ES-I3 (cell line): ENCODE results near the gene GMPR2.

Experiments
- H3K36me3 ChIP-seq: 2 replicates; pipeline ENCODE4 v1.6.1; 2013; ENCODE audit warnings: mild to moderate bottlenecking, low read length, control low read depth, moderate library complexity; ENCODE audit not compliant: insufficient read depth
- H3K4me1 ChIP-seq: 2 replicates; pipeline ENCODE4 v1.6.1; 2013; ENCODE audit warnings: mild to moderate bottlenecking, control low read depth, low read length; ENCODE audit not compliant: insufficient read depth
- H3K9ac ChIP-seq: 2 replicates; pipeline ENCODE4 v1.6.1; 2013; ENCODE audit warnings: low read depth, mild to moderate bottlenecking, low read length, moderate library complexity
- H3K9me3 ChIP-seq: 2 replicates; pipeline ENCODE4 v1.6.1; 2013; ENCODE audit warnings: mild to moderate bottlenecking, low read length, moderate library complexity; ENCODE audit not compliant: control insufficient read depth, insufficient read depth

GMPR2 gene

DNA sequence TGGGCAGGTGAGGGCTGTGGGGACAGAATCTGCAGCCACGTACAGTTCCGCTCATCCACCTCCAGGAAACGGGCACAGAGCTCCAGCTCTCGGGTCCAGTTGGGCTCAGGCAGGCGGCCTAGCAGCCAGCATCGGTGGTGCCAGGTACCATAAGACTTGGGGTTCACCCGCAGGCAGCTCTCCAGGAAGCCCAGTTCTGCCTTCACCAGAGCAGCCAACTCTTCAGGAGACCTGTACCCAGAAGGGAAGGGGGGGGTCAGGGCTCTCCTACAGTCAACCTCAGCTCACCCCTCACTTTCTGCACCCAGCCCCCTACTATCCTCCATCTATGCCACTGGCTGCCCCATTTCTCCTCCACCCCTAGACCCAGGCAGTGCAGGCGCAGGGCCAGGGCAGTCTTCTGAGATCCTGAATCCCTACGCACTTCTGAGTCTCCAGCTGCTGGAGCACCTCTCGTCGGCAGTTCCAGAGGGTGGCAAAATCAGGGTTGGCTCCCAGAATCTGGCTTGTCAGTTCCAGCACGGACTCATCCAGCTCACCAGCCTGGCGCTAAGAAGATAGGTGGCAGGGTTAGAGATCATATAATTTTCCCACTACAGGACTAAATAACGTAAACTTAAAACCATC is 37.3 kb downstream of the GMPR2 start:
- no peaks in the 10 kb centered on the region for H3K9me3 ChIP-seq
- peak overlapping the region; percentile 77; the same call in 1 of the 2 replicates for H3K9ac ChIP-seq
- no peaks in the 10 kb centered on the region for H3K36me3 ChIP-seq
- peaks cover 16% of the 10 kb centered on the region for H3K4me1 ChIP-seq

DNA sequence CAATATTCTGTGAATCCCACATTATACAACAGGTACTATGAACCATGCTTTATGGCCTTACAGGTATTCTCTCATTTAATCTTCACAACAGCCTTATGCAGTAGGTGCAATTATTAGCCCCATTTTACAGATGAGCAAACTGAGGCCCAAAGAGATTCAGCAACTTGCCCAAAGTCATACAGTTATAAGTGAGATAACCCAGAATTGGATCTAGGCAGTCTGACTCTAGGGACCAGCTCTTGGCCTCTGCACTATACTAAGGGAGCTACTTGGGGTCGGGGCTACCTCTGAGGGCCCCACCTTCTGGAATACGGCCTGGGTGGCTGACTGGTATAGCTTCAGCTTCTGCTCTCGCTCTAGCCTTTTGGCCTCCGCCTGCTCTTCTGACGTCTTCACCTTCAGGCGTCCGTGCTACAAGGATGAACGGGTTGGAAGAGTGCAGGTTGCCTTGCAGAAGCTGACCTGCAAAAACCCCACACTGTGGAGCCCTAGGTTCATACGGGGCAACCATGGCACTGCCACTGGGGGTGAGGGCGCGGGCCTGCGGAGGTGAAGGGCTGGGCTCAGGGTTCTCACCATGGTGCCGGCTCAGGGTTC is 37.9 kb downstream of the GMPR2 start:
- Histone ChIP-seq H3K9ac (peak overlapping the region; percentile 77), H3K9me3 (no peaks in the 10 kb centered on the region), H3K36me3 (no peaks in the 10 kb centered on the region), H3K4me1 (peaks cover 16% of the 10 kb centered on the region)

DNA sequence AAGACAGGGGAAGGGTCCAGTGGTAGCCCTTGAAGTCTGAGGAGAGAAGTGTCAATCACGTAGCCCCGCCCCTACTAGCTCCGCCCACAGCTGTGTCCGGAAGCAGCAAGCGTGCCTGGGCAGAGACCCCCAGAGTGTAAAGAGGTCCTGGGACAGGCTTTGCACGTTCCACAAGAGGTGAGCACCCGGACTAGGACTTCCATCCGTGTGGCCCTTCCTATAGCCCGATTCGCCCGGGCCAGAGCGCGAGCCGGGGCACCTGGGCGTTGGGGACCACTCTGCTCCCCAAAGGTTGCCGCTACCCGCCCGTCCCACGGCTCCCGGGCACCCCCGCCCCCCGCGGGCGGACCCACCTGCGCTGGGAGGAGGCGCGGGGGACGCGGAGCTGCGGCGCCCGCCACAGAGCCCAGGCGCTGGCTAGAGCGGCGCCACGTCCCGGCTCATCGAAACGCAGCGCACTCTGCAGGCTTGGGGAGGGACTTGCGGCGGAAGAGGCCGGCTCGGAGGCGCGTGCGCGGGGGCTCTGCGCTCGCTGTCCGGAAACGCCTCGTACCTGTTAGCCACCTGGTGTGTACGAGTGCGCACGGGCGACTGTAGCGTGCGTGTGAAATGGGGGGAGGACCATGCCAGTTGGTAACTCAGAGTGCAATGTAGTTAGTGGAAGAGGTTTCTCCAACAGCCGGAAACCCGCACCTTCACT is 38.6 kb downstream of the GMPR2 start, which contains the start of gene RABGGTA:
TSS of gene RABGGTA (minus strand) at position 464 of the 700 bp plus-strand sequence. CDS start 482 bp downstream, outside the sequence.
- Histone ChIP-seq H3K4me1 (peaks cover 16% of the 10 kb centered on the region), H3K9ac (peak within 1 kb of the TSS; percentile 77), H3K36me3 (no peaks in the 10 kb centered on the region), H3K9me3 (no peaks in the 10 kb centered on the region)

DNA sequence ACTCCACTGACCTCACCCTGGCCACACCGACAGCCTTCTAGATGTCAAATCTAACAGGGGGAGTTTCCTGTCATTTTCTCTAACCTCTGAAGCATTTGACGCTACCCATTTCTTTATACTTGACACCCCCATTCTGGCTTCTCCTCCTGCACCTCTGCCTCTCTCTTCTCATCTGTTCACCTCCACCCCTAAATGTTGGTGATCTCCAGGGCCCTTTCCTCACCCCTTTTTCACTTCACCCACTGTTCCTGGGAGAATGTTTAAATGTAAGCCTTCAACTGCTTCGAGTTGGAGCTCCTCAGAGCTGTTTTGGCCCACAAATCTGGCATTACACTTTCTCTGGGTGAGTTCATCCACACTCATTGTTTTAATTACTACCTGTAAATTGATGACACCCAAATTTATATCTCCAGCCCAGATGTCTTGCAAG is 39.1 kb downstream of the GMPR2 start:
- no peaks in the 10 kb centered on the region for H3K36me3 ChIP-seq
- no peaks in the 10 kb centered on the region for H3K9me3 ChIP-seq
- H3K9ac ChIP-seq = peak overlapping the region; percentile 77
- peaks cover 16% of the 10 kb centered on the region for H3K4me1 ChIP-seq

DNA sequence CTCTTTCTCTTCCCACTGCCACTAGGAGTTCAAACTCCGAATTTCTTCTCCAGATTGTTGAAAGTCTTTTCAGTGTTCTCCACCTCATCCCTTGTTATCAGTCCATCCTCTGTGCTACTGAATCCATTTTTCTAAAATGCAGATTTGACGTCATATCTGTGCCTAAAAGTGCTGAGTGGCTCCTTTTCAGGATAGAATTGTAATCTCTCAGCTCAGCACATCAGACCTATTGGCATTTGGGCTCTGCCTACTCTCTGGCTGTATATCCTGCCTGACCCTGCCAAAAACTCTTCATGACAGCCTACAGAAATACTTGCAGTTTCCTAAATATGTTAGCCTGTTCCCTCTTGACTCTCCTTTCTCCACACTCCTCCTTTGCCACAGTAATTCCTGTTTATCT is 39.7 kb downstream of the GMPR2 start:
- Histone ChIP-seq H3K9me3 (no peaks in the 10 kb centered on the region), H3K9ac (no peak overlapping the region), H3K36me3 (no peaks in the 10 kb centered on the region), H3K4me1 (peaks cover 16% of the 10 kb centered on the region)

DNA sequence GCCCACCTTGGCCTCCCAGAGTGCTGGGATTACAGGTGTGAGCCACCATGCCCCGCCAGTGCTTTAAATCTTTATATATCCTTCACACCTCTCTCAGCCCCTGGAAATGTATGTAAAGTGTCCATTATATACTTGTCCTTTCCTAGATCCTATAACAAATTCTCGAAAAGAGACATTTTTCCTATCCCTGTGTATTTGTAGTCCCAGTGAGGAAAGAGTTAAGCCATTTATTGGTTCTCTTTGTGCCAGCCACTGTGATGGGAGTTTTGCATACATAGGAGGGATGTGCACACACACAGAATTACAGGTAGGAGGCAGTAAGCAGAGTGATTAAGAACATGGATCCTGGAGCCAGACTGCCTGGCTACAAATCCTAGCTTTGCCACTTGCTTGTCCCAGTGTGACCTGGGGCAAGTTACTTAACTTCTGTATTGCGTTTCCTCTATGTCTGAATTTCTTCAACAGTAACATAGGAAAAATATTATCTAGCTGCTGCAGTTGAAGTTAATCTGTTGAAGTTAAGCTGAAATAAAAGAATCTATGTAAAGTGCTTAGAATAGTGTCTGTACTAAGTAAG is 40.8 kb downstream of the GMPR2 start:
- H3K4me1 ChIP-seq = peaks cover 16% of the 10 kb centered on the region
- no peaks in the 10 kb centered on the region for H3K9me3 ChIP-seq
- H3K9ac ChIP-seq = no peak overlapping the region
- no peaks in the 10 kb centered on the region for H3K36me3 ChIP-seq

DNA sequence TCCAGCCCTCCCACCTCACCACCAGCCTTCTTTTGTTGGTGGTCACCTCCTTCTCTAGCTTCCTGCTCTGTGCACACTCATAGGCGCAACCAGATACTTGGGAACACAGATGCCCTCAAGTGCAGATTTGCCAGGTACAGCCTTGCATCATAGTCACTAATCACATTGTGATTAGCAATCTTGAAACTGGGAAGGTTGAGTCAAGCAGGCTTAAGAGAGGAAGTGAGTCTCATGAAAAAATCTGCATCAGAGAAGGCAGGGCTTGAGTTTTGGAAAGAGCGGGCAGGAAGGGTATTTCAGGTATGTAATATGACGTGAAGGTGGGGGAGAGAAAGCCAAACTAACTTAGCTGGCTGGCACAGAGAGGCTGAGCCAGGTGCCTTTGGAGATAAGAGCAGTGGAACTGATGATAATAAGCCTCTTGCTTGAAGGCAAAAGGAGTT is 41.4 kb downstream of the GMPR2 start:
- peaks cover 16% of the 10 kb centered on the region for H3K4me1 ChIP-seq

DNA sequence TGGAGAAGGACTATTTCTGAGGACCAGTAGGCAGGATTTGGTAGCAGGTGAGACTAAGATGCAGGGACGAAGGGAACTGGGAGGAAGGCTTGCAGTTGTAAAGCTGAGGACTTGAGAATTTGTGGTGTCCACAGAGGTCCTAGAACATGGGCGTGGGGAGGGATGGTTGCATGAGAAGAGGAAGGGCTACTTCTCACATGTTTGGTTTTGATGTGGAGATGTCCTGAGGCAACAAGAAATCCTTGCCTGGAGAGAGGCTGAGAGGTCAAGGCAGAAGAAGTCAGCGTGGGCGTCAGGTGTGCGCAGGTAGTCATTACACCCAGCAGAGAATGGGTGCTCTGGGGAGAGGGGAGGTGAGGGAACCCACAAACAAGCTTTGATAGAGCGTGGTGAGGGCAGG is 44.3 kb downstream of the GMPR2 start:
- no peak overlapping the region for H3K9ac ChIP-seq
- peaks cover 13% of the 10 kb centered on the region for H3K4me1 ChIP-seq
- H3K9me3 ChIP-seq = no peaks in the 10 kb centered on the region
- H3K36me3 ChIP-seq = no peaks in the 10 kb centered on the region

More for the DNA sequence above, 41.4 kb downstream of the GMPR2 start:
- Histone ChIP-seq H3K9me3 (no peaks in the 10 kb centered on the region), H3K9ac (0 out of 2 replicates have a peak overlapping the region, but pooled peaks have one; percentile 4), H3K36me3 (no peaks in the 10 kb centered on the region)

DNA sequence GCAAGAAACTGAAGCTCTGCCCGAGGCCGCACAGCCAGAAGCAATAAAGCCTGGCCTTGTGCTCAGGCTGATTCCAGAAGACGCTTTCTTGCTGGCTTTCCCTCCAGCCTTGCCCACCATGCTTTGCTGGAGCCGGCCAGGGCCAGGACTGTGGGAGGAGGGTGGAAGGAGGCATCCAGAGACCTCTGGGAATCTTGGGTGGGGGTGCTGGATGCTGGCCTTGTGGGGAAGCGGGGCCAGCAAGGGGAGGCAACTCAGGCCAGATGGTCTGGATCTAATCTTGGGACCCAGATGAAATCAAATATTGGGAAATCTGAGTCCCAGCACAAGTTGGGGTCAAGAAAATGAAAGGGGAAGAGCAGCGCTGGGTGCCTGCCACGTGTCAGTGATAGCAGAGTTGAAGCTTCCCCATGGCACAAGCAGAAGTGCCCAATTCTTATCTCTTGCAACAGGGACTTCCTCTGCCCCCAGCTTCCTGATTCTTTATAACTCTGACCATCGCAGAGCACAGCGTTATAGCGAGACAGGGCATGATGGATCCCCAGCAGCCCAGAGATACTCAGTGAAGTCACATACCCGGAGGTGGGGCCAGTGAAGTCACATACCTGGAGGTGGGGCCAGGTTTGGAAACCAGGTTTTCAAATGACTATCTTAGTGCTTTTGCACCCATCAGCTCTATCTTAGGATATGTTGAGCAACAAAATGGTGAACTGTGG is 45.0 kb downstream of the GMPR2 start:
- Histone ChIP-seq H3K36me3 (no peaks in the 10 kb centered on the region), H3K4me1 (peaks cover 11% of the 10 kb centered on the region), H3K9me3 (no peaks in the 10 kb centered on the region), H3K9ac (no peak overlapping the region)

DNA sequence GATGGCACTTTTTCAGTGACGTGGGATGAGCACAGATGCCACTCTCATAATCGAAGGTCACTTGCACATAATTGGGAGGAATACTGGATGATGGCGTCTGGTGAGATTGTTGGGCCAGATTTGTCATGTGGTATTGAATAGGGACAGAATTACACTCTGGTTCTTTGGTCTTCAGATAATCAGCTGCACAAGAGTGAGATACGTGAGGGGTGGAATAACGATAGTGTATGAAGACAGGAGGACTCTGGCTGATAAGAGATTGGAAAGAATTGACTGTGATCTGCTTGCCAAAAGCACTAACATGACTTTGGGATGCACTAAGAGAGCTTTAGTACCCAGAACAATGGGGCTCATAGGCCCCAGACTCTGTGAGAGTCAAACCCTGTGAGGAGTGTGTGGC is 45.7 kb downstream of the GMPR2 start:
- H3K9me3 ChIP-seq = no peaks in the 10 kb centered on the region
- no peak overlapping the region for H3K9ac ChIP-seq
- H3K4me1 ChIP-seq = peaks cover 10% of the 10 kb centered on the region
- no peaks in the 10 kb centered on the region for H3K36me3 ChIP-seq

DNA sequence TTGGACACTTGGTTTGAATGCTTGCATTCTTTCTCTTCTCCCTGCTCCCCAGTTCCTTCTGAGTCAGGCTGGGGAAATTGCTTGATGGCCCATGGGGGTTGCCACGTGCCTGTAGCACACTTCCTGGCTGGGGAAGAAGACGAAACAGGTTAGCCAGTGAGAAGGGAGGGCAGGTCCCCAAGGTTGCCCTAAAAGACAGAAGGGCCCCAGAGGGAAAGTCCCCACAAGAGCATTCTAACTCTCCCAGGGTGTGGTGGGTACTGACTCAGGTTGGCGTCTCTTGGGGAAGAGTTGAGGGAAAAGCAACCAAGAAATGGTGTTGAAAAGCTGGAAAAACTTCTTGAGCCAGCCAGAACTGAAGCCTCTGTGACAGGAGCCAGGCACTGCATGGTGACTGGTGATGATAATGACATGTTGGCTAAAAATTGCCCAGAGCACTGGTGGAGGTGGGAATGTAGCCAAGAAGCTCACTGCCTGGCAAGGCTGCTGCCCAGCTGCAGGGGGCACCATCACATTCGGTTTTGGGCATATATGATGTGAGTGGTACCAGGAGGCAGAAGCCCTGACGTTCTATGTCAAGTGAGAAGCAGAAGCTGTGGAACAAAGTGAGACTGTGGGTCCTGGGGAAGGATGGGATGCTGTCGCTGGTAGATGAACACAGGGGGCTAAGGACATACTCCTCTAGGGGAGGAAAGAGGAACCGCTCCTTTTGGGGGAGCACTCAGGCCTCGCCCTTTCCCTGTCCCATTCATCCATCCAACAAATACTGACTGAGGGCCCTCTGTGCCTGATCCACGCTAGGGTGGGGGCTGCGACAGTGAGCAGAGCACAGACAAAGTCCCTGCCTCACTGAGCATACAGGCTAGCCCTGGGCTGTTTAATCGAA is 46.8 kb downstream of the GMPR2 start:
- Histone ChIP-seq H3K4me1 (no peaks in the 10 kb centered on the region), H3K36me3 (no peaks in the 10 kb centered on the region), H3K9ac (no peak overlapping the region), H3K9me3 (no peaks in the 10 kb centered on the region)

DNA sequence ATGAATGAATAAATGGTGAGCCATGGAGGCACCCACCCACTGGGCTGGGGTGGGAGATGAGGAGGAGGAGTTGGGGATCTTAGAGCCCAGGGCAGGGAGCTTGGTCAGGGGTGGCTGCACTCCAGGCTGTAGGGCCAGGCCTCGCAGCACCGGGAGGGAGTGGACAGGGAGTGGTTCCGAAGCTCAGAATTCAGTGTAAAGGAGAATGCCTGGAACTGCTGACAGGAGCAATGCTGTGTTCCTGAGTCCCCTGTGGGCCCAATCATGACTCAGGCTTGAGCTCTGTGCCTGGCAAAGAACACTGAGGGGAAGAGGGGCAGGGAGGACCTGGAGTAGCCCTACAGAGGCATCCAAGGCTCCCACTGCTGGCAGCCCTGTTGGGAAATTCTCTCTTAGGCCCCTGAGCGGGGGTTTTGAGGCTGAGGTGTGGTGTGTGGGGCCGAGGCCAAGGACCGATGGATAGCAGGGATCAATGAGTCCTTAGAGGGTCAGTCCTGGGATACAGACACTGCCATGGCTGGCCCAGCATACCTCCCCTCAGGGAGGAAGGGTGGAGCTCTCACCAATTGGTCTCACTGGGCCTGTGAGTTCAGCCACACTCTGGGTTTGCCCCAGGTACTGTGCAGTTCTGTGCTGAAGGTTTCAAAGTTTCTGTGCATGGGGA is 48.2 kb downstream of the GMPR2 start:
- Histone ChIP-seq H3K36me3 (no peaks in the 10 kb centered on the region), H3K4me1 (no peaks in the 10 kb centered on the region), H3K9me3 (no peaks in the 10 kb centered on the region), H3K9ac (no peak overlapping the region)

DNA sequence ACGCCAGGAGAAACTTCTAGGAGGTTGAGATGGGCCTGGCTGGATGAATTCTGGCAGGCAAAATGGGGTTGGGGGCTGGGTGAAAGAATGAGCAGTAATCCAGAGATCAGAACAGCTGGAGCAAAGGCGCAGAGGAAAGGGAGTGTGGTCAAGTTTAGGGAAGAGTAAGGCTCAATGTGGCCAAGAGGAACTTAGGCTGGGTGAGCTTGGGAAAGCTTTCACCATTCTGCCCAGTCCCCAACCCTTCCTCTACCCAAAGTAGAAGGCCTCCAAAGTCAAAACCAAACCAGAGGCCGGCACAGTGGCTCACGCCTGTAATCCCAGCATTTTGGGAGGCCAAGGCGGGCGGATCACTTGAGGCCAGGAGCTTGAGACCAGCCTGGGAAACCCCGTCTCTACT is 48.9 kb downstream of the GMPR2 start:
- H3K9me3 ChIP-seq = no peaks in the 10 kb centered on the region
- no peaks in the 10 kb centered on the region for H3K36me3 ChIP-seq
- H3K9ac ChIP-seq = no peak overlapping the region
- no peaks in the 10 kb centered on the region for H3K4me1 ChIP-seq
